GM12878 (cell line): ENCODE data around the gene KCNIP2. TPM values are rescaled to one million over a fixed set of nuclear protein-coding genes. Genes with fewer than 3 reads are reported as not detected.

ENCODE experiments used
- ATAC-seq: fragments of 200-7000 bp; cut with Tn5 transposase; 3 replicates; pipeline ENCODE4 v1.9.1; 2020; ENCODE audit warnings: mild to moderate bottlenecking, moderate library complexity
- BruUV-seq: library from RNA; stranded (reverse); fragments of 400-500 nt; replicated peaks from 2 replicates; lab custom pipeline; 2021; lab: Mats Ljungman, UMichigan
- CTCF ChIA-PET: fragments of 300-600 bp; sonication (Branson Sonifier 250); formaldehyde crosslinking; extraction: SDS; loops from one replicate; lab custom pipeline; 2021; ENCODE audit warnings: inconsistent platforms; lab: Yijun Ruan, JAX
- POLR2A ChIA-PET: fragments of 350-600 bp; formaldehyde crosslinking; extraction: SDS; loops from one replicate; lab custom pipeline; 2021; ENCODE audit warnings: inconsistent platforms; lab: Charles Lee
- RAD21 ChIA-PET: fragments of 300-600 bp; sonication (Branson Sonifier 250); formaldehyde crosslinking; loops from one replicate; lab custom pipeline; 2023; ENCODE audit warnings: antibody characterized with exemption; ENCODE audit not compliant: unreplicated experiment; lab: Charles Lee
- SMC1A ChIA-PET: fragments of 300-600 bp; sonication (Branson Sonifier 250); formaldehyde crosslinking; loops from one replicate; lab custom pipeline; 2023; ENCODE audit not compliant: unreplicated experiment, uncharacterized antibody; lab: Charles Lee
- DNase-seq: peaks from one replicate; pipeline ENCODE4 v3.0.0-alpha.2; 2011; ENCODE audit warnings: low read depth, low spot score
- FAIRE-seq: peaks from 3 replicates; lab custom pipeline; 2011; peaks lifted over from hg19 to GRCh38; lab: Jason Lieb, UNC
- H2AFZ ChIP-seq: 2 replicates; pipeline ENCODE4 v1.6.0; 2011; ENCODE audit warnings: low read depth, low read length, control low read depth; ENCODE audit not compliant: control insufficient read depth
- H3K27ac ChIP-seq: 2 replicates; pipeline ENCODE4 v1.5.1; 2011; ENCODE audit warnings: control low read depth; ENCODE audit not compliant: control insufficient read depth, insufficient read depth
- H3K27me3 ChIP-seq, 2 experiments: replicated peaks in 1 of 2; 2 replicates each; pipeline versions ENCODE4 v1.6.0 to v1.6.1; 2011; ENCODE audit warnings: low read length in 1 of 2; ENCODE audit not compliant: control insufficient read depth in 2 of 2, insufficient read depth in 2 of 2
- H3K36me3 ChIP-seq, 2 experiments: 2 replicates each; pipeline ENCODE4 v1.5.1; 2011; ENCODE audit warnings: low read length in 1 of 2; ENCODE audit not compliant: control insufficient read depth in 2 of 2, insufficient read depth in 2 of 2
- H3K4me1 ChIP-seq: 2 replicates; pipeline ENCODE4 v1.6.1; 2011; ENCODE audit warnings: mild to moderate bottlenecking, low read length, moderate library complexity, mixed read lengths; ENCODE audit not compliant: control insufficient read depth, insufficient read depth
- H3K4me2 ChIP-seq: 2 replicates; pipeline ENCODE4 v1.6.0; 2011; ENCODE audit warnings: control low read depth; ENCODE audit not compliant: control insufficient read depth, insufficient read depth
- H3K4me3 ChIP-seq: fragments of 200-600 bp; sonication (generic); 2 replicates; pipeline ENCODE4 v1.5.1; 2016
- H3K79me2 ChIP-seq: 2 replicates; pipeline ENCODE4 v1.6.0; 2011; ENCODE audit warnings: low read length; ENCODE audit not compliant: control insufficient read depth, insufficient read depth
- H3K9ac ChIP-seq: 2 replicates; pipeline ENCODE4 v1.8.0; 2011; ENCODE audit warnings: low read length, control low read depth, mixed read lengths; ENCODE audit not compliant: control insufficient read depth, insufficient read depth
- H3K9me3 ChIP-seq: replicated peaks from 3 replicates; pipeline ENCODE4 v1.5.1; 2011; ENCODE audit warnings: mild to moderate bottlenecking, low read length; ENCODE audit not compliant: control insufficient read depth, insufficient read depth
- H4K20me1 ChIP-seq: 2 replicates; pipeline ENCODE4 v1.6.0; 2011; ENCODE audit not compliant: control insufficient read depth, insufficient read depth
- ATF7 ChIP-seq: fragments of 450-650 bp; IDR thresholded peaks from 2 replicates; pipeline ENCODE4 v1.6.1; 2016; ENCODE audit warnings: low read depth, mild to moderate bottlenecking
- CHD2 ChIP-seq: IDR thresholded peaks from 2 replicates; pipeline ENCODE4 v1.6.1; 2011; ENCODE audit warnings: low read depth, low read length, improper control_type of control experiment, borderline replicate concordance
- DPF2 ChIP-seq: fragments of 450-650 bp; IDR thresholded peaks from 2 replicates; pipeline ENCODE4 v1.6.1; 2017; ENCODE audit warnings: mild to moderate bottlenecking
- EGR1 ChIP-seq, 2 experiments: IDR thresholded peaks; 1 replicate in 1 of 2; 2 replicates in 1 of 2; pipeline ENCODE4 v1.6.1; 2011 to 2012; ENCODE audit warnings: low read depth in 2 of 2, low read length in 2 of 2, borderline replicate concordance in 1 of 2, mild to moderate bottlenecking in 1 of 2, moderate library complexity in 1 of 2
- HDGF ChIP-seq: fragments of 450-650 bp; IDR thresholded peaks from 2 replicates; pipeline ENCODE4 v1.6.1; 2016; ENCODE audit warnings: antibody characterized with exemption
- IKZF2 ChIP-seq, 2 experiments: fragments of 450-650 bp; IDR thresholded peaks; 2 replicates each; pipeline ENCODE4 v1.6.1; 2017; ENCODE audit warnings: mild to moderate bottlenecking in 2 of 2, moderate library complexity in 2 of 2
- NBN ChIP-seq: fragments of 450-650 bp; IDR thresholded peaks from 2 replicates; pipeline ENCODE4 v1.6.1; 2016
- POLR2A ChIP-seq: IDR thresholded peaks from 2 replicates; pipeline ENCODE4 v1.6.1; 2011; ENCODE audit warnings: low read depth, mild to moderate bottlenecking, low read length
- POLR2AphosphoS2 ChIP-seq: IDR thresholded peaks from 2 replicates; pipeline ENCODE4 v1.6.1; 2011; ENCODE audit warnings: low read depth, mild to moderate bottlenecking, low read length, improper control_type of control experiment, moderate library complexity
- WGBS: methylation state at CpG from one replicate; pipeline ENCODE4 v1.1.6; 2016; ENCODE audit warnings: low lambda C conversion rate; ENCODE audit not compliant: insufficient replicate concordance, insufficient coverage; ENCODE audit errors: missing lambda C conversion rate; 5-methylcytosine and 5-hydroxymethylcytosine counted together
- in situ Hi-C: fragments of 300-500 bp; cut with MboI; formaldehyde crosslinking; loops from 9 replicates; pipeline ENCODE4 v1.14.3; 2018; ENCODE audit warnings: mixed read lengths
- intact Hi-C: fragments of 100-400 bp; cut with micrococcal nuclease; formaldehyde crosslinking; loops from one replicate; pipeline ENCODE4 v1.14.2; 2022; ENCODE audit not compliant: unreplicated experiment
- polyA plus RNA-seq, 11 experiments: library from polyadenylated mRNA; depleted of rRNA in 4 of 11; unstranded in 6 of 11; stranded (reverse) in 5 of 11; fragments of >200 nt; fragmentation: Nextera tagmentation in 4 of 11; fragmentation: Illumina TruSeq in 1 of 11; extraction: Ambion mirVana in 4 of 11; extraction: Trizol in 1 of 11; gene quantifications; 1 replicate in 1 of 11; 2 replicates in 10 of 11; pipeline versions ENCODE4 v1.2.1 to v1.2.3, GENCODE V29; 2011 to 2016; ENCODE audit warnings: inconsistent platforms in 2 of 11, missing spikeins in 2 of 11, low read depth in 1 of 11
- total RNA-seq, 4 experiments: library from RNA; depleted of rRNA in 3 of 4; stranded (reverse); fragments of >200 nt in 3 of 4; fragmentation: Illumina TruSeq in 1 of 4; extraction: Trizol in 1 of 4; gene quantifications; 2 replicates each; pipeline versions ENCODE4 v1.2.1 to v1.2.3, GENCODE V29; 2013 to 2021
- TF ChIP-seq, protein P1 (sequence below): fragments of 450-650 bp; IDR thresholded peaks from 2 replicates; pipeline ENCODE4 v1.6.1; 2016; ENCODE audit warnings: mild to moderate bottlenecking
- TF ChIP-seq, protein P2 (sequence below), 3 experiments: IDR thresholded peaks in 2 of 3; conservative IDR thresholded peaks in 1 of 3; 2 replicates each; pipeline ENCODE4 v1.5.1; 2011; ENCODE audit warnings: low read depth in 3 of 3, low read length in 3 of 3, mild to moderate bottlenecking in 3 of 3, control low read depth in 2 of 3, moderate library complexity in 2 of 3, inconsistent platforms in 1 of 3, mixed read lengths in 1 of 3; ENCODE audit not compliant: control insufficient read depth in 2 of 3, insufficient read depth in 1 of 3; ENCODE audit errors: extremely low read depth in 1 of 3
- TF ChIP-seq, protein P3 (sequence below): IDR thresholded peaks from 2 replicates; pipeline ENCODE4 v1.6.1; 2011; ENCODE audit warnings: mild to moderate bottlenecking, low read depth, low read length, moderate library complexity; ENCODE audit not compliant: insufficient replicate concordance
- TF ChIP-seq, protein P4 (sequence below): fragments of 450-650 bp; IDR thresholded peaks from 2 replicates; pipeline ENCODE4 v1.6.1; 2016; ENCODE audit warnings: mild to moderate bottlenecking
- TF ChIP-seq, protein P5 (sequence below): fragments of 450-650 bp; IDR thresholded peaks from 2 replicates; pipeline ENCODE4 v1.6.1; 2017; ENCODE audit warnings: low read depth, mild to moderate bottlenecking, moderate library complexity

Gene KCNIP2
- total and polyA plus RNA-seq, 10 of the 15 experiments (the other 5 are each of a cell fraction or from before 2014, with no cell fraction given): 0.46 to 4.3 (median 1.7) TPM

DNA sequence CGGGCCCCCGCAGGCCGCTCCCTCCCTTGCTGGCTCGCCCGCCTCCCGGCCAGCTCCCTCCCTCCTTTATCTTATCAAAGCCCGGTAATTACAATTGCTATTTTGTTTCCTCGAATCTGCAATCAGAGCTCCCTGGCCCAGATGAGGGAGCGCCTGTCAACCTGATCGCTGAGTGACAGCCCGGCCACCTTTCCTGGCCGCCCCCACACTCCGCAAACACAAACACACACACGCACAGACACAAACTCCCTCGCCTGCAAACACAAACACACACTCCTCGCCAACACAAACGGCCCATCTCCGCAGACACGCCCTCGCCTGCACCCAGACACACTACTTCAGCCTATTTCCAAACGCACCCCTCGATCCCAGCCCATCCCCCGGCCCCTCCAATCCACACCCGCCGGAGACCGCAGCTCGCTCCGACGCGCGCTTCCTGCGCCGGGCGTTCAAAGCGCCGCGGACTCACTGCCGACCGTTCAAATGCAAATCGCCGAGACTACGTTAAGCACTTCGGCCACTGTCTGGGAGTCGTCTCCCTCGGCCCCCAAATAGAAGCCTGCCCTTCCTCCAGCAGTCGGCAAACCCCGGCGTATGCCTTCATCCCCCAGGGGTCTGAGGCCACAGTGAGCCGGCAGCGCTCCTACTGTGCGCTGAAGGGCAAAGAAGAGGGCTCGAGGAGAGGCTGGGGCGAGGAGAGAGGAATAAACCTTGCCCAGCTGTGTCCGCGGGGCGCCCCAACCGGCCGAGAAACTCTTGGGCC, 64.6 kb downstream of the KCNIP2 start:
- in situ Hi-C loops (no loop called here), intact Hi-C loops (no loop called here)
- peak overlapping the region; percentile 100 for H3K4me2 ChIP-seq
- H3K36me3 ChIP-seq: 0 out of 4 replicates have a peak, but pooled peaks cover 0 to under 1% of the 10 kb centered on the region in 2 experiments
- ChIA-PET SMC1A (interaction anchor here (0.8 to 7.9 kb wide), 3 partner anchors 108 to 192 kb away, joined by 3 to 139 read pairs (median 3); no protein-coding TSS in a partner anchor), POLR2A (no interaction called here), CTCF (interaction anchor here (0.5 to 9.8 kb wide), 7 partner anchors 10 to 323 kb away, joined by 3 to 334 read pairs (median 4); partner anchors contain the start of genes DPCD and POLL), RAD21 (interaction anchor here (0.5 to 7.9 kb wide), 5 partner anchors 90 to 565 kb away, joined by 3 to 172 read pairs (median 3); no protein-coding TSS in a partner anchor)
- H3K9ac ChIP-seq: peak overlapping the region; percentile 15; the same call in 1 of the 2 replicates
- peaks cover 47% of the 10 kb centered on the region for H3K4me1 ChIP-seq
- peak overlapping the region; percentile 37 for H2AFZ ChIP-seq
- WGBS: 4% methylated on average over 56 of the region's 58 CpGs
- peak; percentile 7 for FAIRE-seq
- H4K20me1 ChIP-seq: no peaks in the 10 kb centered on the region
- no peak overlapping the region for H3K27ac ChIP-seq
- no TSS peak for BruUV-seq
- H3K9me3 ChIP-seq: no peaks in the 10 kb centered on the region
- H3K4me3 ChIP-seq: peak overlapping the region; percentile 62
- peaks cover 13 to 15% of the 10 kb centered on the region in 2 experiments; a peak in 3 of 4 replicates for H3K27me3 ChIP-seq
- no peak for DNase-seq
- H3K79me2 ChIP-seq: peaks cover 11% of the 10 kb centered on the region
- ATAC-seq: peak; percentile 45
- TF ChIP-seq DPF2 (peak; percentile 67), POLR2A (0 out of 2 replicates have a peak, but pooled peaks have one; percentile 18), IKZF2 (IDR thresholded peaks at IDR 0.05) (peak; percentile 9 to 15; a peak in 1 of 4 replicates), NBN (0 out of 2 replicates have a peak, but pooled peaks have one; percentile 61), ATF7 (no peak), EGR1 (IDR thresholded peaks at IDR 0.05; ENCODE audit: borderline replicate concordance in 1 of 2, low read depth in 2 of 2, low read length in 2 of 2) (peak in 1 of 2 experiments; percentile 71; a peak in 2 of 3 replicates), CHD2 (peak; percentile 37; the same call in 1 of the 2 replicates), POLR2AphosphoS2 (no peak), HDGF (peak; percentile 88; the same call in 1 of the 2 replicates)
- TF ChIP-seq, protein P1, sequence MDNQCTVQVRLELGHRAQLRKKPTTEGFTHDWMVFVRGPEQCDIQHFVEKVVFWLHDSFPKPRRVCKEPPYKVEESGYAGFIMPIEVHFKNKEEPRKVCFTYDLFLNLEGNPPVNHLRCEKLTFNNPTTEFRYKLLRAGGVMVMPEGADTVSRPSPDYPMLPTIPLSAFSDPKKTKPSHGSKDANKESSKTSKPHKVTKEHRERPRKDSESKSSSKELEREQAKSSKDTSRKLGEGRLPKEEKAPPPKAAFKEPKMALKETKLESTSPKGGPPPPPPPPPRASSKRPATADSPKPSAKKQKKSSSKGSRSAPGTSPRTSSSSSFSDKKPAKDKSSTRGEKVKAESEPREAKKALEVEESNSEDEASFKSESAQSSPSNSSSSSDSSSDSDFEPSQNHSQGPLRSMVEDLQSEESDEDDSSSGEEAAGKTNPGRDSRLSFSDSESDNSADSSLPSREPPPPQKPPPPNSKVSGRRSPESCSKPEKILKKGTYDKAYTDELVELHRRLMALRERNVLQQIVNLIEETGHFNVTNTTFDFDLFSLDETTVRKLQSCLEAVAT: 0 out of 2 replicates have a peak, but pooled peaks have one; percentile 52
- TF ChIP-seq, protein P2, sequence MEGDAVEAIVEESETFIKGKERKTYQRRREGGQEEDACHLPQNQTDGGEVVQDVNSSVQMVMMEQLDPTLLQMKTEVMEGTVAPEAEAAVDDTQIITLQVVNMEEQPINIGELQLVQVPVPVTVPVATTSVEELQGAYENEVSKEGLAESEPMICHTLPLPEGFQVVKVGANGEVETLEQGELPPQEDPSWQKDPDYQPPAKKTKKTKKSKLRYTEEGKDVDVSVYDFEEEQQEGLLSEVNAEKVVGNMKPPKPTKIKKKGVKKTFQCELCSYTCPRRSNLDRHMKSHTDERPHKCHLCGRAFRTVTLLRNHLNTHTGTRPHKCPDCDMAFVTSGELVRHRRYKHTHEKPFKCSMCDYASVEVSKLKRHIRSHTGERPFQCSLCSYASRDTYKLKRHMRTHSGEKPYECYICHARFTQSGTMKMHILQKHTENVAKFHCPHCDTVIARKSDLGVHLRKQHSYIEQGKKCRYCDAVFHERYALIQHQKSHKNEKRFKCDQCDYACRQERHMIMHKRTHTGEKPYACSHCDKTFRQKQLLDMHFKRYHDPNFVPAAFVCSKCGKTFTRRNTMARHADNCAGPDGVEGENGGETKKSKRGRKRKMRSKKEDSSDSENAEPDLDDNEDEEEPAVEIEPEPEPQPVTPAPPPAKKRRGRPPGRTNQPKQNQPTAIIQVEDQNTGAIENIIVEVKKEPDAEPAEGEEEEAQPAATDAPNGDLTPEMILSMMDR (IDR thresholded peaks at IDR 0.05 in 2 of 3, conservative IDR thresholded peaks at IDR 0.05 in 1 of 3; ENCODE audit: control insufficient read depth in 2 of 3, extremely low read depth in 1 of 3, insufficient read depth in 1 of 3, low read depth in 3 of 3, low read length in 3 of 3): 0 out of 6 replicates have a peak, but pooled peaks of 1 of the 3 experiments have one; percentile 2
- TF ChIP-seq, protein P3, sequence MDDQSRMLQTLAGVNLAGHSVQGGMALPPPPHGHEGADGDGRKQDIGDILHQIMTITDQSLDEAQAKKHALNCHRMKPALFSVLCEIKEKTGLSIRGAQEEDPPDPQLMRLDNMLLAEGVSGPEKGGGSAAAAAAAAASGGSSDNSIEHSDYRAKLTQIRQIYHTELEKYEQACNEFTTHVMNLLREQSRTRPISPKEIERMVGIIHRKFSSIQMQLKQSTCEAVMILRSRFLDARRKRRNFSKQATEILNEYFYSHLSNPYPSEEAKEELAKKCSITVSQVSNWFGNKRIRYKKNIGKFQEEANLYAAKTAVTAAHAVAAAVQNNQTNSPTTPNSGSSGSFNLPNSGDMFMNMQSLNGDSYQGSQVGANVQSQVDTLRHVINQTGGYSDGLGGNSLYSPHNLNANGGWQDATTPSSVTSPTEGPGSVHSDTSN: peak; percentile 80
- TF ChIP-seq, protein P4, sequence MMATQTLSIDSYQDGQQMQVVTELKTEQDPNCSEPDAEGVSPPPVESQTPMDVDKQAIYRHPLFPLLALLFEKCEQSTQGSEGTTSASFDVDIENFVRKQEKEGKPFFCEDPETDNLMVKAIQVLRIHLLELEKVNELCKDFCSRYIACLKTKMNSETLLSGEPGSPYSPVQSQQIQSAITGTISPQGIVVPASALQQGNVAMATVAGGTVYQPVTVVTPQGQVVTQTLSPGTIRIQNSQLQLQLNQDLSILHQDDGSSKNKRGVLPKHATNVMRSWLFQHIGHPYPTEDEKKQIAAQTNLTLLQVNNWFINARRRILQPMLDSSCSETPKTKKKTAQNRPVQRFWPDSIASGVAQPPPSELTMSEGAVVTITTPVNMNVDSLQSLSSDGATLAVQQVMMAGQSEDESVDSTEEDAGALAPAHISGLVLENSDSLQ: peak; percentile 95
- TF ChIP-seq, protein P5, sequence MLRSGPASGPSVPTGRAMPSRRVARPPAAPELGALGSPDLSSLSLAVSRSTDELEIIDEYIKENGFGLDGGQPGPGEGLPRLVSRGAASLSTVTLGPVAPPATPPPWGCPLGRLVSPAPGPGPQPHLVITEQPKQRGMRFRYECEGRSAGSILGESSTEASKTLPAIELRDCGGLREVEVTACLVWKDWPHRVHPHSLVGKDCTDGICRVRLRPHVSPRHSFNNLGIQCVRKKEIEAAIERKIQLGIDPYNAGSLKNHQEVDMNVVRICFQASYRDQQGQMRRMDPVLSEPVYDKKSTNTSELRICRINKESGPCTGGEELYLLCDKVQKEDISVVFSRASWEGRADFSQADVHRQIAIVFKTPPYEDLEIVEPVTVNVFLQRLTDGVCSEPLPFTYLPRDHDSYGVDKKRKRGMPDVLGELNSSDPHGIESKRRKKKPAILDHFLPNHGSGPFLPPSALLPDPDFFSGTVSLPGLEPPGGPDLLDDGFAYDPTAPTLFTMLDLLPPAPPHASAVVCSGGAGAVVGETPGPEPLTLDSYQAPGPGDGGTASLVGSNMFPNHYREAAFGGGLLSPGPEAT: no peak
